GM12878 (cell line): ENCODE data around the gene GUCY1A1.

Experiments used
- BMI1 ChIP-seq: fragments of 450-650 bp; IDR thresholded peaks from 2 replicates; pipeline ENCODE4 v1.6.1; 2016; ENCODE audit warnings: mild to moderate bottlenecking, moderate library complexity, borderline replicate concordance
- ETV6 ChIP-seq, 2 experiments: fragments of 450-650 bp in 1 of 2; IDR thresholded peaks in 1 of 2; conservative IDR thresholded peaks in 1 of 2; 2 replicates each; pipeline ENCODE4 v1.6.1; 2014; ENCODE audit warnings: antibody characterized with exemption in 1 of 2, borderline replicate concordance in 1 of 2, low read depth in 1 of 2, mild to moderate bottlenecking in 1 of 2, moderate library complexity in 1 of 2
- TF ChIP-seq, protein P1 (sequence below), 3 experiments: IDR thresholded peaks in 2 of 3; conservative IDR thresholded peaks in 1 of 3; 2 replicates each; pipeline ENCODE4 v1.5.1; 2011; ENCODE audit warnings: low read depth in 3 of 3, low read length in 3 of 3, mild to moderate bottlenecking in 3 of 3, control low read depth in 2 of 3, moderate library complexity in 2 of 3, inconsistent platforms in 1 of 3, mixed read lengths in 1 of 3; ENCODE audit not compliant: control insufficient read depth in 2 of 3, insufficient read depth in 1 of 3; ENCODE audit errors: extremely low read depth in 1 of 3
- TF ChIP-seq, protein P2 (sequence below): IDR thresholded peaks from 2 replicates; pipeline ENCODE4 v1.6.1; 2012; ENCODE audit warnings: low read length, inconsistent platforms

DNA sequence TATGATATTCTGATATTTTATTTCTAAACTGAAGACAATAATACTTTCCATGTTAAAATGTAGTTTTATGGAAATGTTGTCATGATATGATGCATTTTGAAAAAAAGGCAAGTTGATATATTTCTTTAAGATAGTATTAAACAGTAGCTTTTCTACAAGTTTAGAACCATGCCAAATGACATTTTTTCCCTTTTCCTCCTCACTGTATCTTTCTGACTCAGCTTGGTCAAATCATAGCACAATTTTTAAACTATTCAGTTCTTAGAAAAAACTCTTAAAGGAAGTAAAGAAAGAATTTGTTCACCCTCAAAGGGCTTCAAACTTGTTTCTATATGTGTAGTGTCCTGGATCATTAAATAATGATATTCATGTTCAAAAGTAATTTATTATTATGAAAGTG lies 46.0 kb upstream of the GUCY1A1 start:
- TF ChIP-seq, protein P1, sequence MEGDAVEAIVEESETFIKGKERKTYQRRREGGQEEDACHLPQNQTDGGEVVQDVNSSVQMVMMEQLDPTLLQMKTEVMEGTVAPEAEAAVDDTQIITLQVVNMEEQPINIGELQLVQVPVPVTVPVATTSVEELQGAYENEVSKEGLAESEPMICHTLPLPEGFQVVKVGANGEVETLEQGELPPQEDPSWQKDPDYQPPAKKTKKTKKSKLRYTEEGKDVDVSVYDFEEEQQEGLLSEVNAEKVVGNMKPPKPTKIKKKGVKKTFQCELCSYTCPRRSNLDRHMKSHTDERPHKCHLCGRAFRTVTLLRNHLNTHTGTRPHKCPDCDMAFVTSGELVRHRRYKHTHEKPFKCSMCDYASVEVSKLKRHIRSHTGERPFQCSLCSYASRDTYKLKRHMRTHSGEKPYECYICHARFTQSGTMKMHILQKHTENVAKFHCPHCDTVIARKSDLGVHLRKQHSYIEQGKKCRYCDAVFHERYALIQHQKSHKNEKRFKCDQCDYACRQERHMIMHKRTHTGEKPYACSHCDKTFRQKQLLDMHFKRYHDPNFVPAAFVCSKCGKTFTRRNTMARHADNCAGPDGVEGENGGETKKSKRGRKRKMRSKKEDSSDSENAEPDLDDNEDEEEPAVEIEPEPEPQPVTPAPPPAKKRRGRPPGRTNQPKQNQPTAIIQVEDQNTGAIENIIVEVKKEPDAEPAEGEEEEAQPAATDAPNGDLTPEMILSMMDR (IDR thresholded peaks at IDR 0.05 in 2 of 3, conservative IDR thresholded peaks at IDR 0.05 in 1 of 3; ENCODE audit: control insufficient read depth in 2 of 3, extremely low read depth in 1 of 3, insufficient read depth in 1 of 3, low read depth in 3 of 3, low read length in 3 of 3): no peak
- no peak for TF ChIP-seq ETV6 (conservative IDR thresholded peaks at IDR 0.05 in 1 of 2, IDR thresholded peaks at IDR 0.05 in 1 of 2; ENCODE audit: borderline replicate concordance in 1 of 2, low read depth in 1 of 2)
- TF ChIP-seq, protein P2, sequence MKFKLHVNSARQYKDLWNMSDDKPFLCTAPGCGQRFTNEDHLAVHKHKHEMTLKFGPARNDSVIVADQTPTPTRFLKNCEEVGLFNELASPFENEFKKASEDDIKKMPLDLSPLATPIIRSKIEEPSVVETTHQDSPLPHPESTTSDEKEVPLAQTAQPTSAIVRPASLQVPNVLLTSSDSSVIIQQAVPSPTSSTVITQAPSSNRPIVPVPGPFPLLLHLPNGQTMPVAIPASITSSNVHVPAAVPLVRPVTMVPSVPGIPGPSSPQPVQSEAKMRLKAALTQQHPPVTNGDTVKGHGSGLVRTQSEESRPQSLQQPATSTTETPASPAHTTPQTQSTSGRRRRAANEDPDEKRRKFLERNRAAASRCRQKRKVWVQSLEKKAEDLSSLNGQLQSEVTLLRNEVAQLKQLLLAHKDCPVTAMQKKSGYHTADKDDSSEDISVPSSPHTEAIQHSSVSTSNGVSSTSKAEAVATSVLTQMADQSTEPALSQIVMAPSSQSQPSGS: no peak
- TF ChIP-seq BMI1: no peak
